HUES64 (cell line): Measurements from ENCODE around the gene PCSK7. TPM values are rescaled to one million over a fixed set of nuclear protein-coding genes. Genes with fewer than 3 reads are reported as not detected.
A peak's percentile ranks its signal among the peaks of the same experiment; 100 is the strongest.
"Not testable (repeated sequence)": the region's sequence is repeated elsewhere in the genome, so short reads cannot be mapped to it uniquely, and the experiment has no call there.

Source experiments
- H3K27ac ChIP-seq: 2 replicates; pipeline ENCODE4 v1.7.0; 2013; ENCODE audit warnings: low read depth, low read length, inconsistent platforms
- H3K27me3 ChIP-seq: 2 replicates; pipeline ENCODE4 v1.6.1; 2013; ENCODE audit warnings: mild to moderate bottlenecking, low read length; ENCODE audit not compliant: insufficient read depth
- H3K36me3 ChIP-seq: 2 replicates; pipeline ENCODE4 v1.6.1; 2013; ENCODE audit warnings: mild to moderate bottlenecking, low read length; ENCODE audit not compliant: insufficient read depth
- H3K4me1 ChIP-seq: 2 replicates; pipeline ENCODE4 v1.6.1; 2013; ENCODE audit warnings: mild to moderate bottlenecking, low read length, moderate library complexity; ENCODE audit not compliant: insufficient read depth
- H3K4me3 ChIP-seq: 2 replicates; pipeline ENCODE4 v1.5.1; 2013; ENCODE audit warnings: mild to moderate bottlenecking, low read length, moderate library complexity
- H3K9ac ChIP-seq: 2 replicates; pipeline ENCODE4 v1.6.1; 2013; ENCODE audit warnings: mild to moderate bottlenecking, low read depth, low read length
- H3K9me3 ChIP-seq: 2 replicates; pipeline ENCODE4 v1.6.1; 2013; ENCODE audit warnings: low read depth, low read length; ENCODE audit not compliant: insufficient read depth
- WGBS: fragments of 150-250, 120-280 bp; methylation state at CpG from one replicate; pipeline ENCODE4 v1.1.7; 2013; ENCODE audit warnings: missing lambda C conversion rate; 5-methylcytosine and 5-hydroxymethylcytosine counted together
- polyA plus RNA-seq, 2 experiments: library from polyadenylated mRNA; stranded (reverse); fragments of 50-300 nt; gene quantifications; one replicate each; pipeline ENCODE4 v1.2.3, GENCODE V29; 2013

PCSK7 gene, protein sequence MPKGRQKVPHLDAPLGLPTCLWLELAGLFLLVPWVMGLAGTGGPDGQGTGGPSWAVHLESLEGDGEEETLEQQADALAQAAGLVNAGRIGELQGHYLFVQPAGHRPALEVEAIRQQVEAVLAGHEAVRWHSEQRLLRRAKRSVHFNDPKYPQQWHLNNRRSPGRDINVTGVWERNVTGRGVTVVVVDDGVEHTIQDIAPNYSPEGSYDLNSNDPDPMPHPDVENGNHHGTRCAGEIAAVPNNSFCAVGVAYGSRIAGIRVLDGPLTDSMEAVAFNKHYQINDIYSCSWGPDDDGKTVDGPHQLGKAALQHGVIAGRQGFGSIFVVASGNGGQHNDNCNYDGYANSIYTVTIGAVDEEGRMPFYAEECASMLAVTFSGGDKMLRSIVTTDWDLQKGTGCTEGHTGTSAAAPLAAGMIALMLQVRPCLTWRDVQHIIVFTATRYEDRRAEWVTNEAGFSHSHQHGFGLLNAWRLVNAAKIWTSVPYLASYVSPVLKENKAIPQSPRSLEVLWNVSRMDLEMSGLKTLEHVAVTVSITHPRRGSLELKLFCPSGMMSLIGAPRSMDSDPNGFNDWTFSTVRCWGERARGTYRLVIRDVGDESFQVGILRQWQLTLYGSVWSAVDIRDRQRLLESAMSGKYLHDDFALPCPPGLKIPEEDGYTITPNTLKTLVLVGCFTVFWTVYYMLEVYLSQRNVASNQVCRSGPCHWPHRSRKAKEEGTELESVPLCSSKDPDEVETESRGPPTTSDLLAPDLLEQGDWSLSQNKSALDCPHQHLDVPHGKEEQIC
- polyA plus RNA-seq (2013, experiment 1 of 2): 18.9 TPM
- polyA plus RNA-seq (2013, experiment 2 of 2): 18.6 TPM

DNA sequence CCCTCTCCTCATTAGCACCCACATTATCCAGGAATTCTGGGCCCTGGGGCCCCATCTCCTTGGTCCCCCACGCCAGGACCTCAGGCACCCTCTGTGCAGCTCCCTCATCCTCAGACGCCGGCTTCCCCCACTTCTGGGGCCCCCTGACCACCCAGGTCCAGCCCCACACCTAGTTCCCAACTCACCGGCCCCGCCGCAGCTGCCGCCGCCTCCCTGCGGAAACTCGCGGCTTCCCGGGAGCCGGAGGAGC is at the start of gene PCSK7:
PCSK7 (minus strand) TSS at position 232 of the 250 bp plus-strand sequence. CDS start 2,229 bp downstream, outside the sequence.
- 0% methylated on average over 13 of the region's 13 CpGs for WGBS
- no peaks in the 10 kb centered on the region for H3K27me3 ChIP-seq

DNA sequence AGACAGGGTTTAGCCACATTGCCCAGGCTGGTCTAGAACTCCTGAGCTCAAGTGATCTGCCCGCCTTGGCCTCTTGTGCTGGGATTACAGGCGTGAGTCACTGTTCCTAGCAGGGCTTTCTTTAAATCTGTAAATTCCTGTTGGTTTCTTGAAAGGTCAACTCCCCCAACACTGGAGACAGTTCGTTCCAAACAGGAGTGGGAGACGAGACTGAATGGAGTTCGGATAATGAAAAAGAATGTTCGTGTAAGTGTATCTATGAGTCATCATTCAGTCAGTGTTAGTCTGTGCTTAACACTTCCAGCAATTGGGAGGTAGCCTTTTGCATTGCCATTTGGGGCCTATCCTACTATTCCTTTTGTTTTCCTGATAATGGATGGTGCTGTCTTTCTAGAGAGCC is 49.3 kb upstream of the PCSK7 start:
- H3K4me1 ChIP-seq: peaks cover 2% of the 10 kb centered on the region; the same call in 1 of the 2 replicates
- no peak overlapping the region for H3K9ac ChIP-seq
- H3K9me3 ChIP-seq: no peaks in the 10 kb centered on the region
- no peak overlapping the region; the same call in none of the 2 replicates for H3K27ac ChIP-seq
- H3K27me3 ChIP-seq: no peaks in the 10 kb centered on the region
- H3K4me3 ChIP-seq: no peak overlapping the region
- H3K36me3 ChIP-seq: peaks cover 64% of the 10 kb centered on the region
- WGBS: 84% methylated on average over 6 of the region's 6 CpGs

More for the DNA sequence above, at the start of gene PCSK7:
- H3K9me3 ChIP-seq: no peaks in the 10 kb centered on the region
- peak within 1 kb of the TSS; percentile 99 for H3K4me3 ChIP-seq
- peak within 1 kb of the TSS; percentile 86 for H3K9ac ChIP-seq
- peaks cover 16% of the 10 kb centered on the region for H3K4me1 ChIP-seq
- peak within 1 kb of the TSS; percentile 73; the same call in 1 of the 2 replicates for H3K27ac ChIP-seq
- peaks cover 42% of the 10 kb centered on the region for H3K36me3 ChIP-seq

DNA sequence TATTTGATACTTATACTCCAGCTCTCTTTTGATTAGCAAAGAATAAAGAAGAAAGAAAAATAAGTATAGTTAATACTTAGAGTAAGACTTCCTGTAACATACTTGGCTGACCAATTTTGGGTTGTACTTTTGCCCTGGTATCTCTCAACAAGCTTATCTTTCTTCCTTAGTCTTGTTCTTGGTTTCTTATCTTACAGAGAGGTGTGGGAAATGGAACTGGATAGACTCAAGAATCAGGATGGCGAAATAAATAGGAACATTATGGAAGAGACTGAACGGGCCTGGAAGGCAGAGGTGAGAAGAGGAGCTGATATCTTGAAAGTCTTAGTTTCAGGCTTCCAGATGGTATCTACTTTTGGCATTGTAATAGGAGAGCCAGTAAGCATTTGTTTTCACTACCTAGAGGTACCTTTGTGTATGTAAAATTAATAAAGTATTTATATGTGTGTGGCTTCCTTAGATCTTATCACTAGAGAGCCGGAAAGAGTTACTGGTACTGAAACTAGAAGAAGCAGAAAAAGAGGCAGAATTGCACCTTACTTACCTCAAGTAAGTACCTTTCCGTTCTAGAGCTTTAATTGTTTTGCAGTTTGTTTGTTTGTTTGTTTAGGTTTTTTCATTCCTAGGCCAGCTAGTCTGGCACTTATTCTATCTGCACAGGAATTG is 48.0 kb upstream of the PCSK7 start:
- no peaks in the 10 kb centered on the region for H3K9me3 ChIP-seq
- no peaks in the 10 kb centered on the region for H3K27me3 ChIP-seq
- H3K36me3 ChIP-seq: peaks cover 60% of the 10 kb centered on the region
- H3K4me3 ChIP-seq: no peak overlapping the region
- WGBS: 93% methylated on average over 4 of the region's 4 CpGs
- peaks cover 2% of the 10 kb centered on the region; the same call in 1 of the 2 replicates for H3K4me1 ChIP-seq
- H3K27ac ChIP-seq: no peak overlapping the region
- no peak overlapping the region for H3K9ac ChIP-seq

DNA sequence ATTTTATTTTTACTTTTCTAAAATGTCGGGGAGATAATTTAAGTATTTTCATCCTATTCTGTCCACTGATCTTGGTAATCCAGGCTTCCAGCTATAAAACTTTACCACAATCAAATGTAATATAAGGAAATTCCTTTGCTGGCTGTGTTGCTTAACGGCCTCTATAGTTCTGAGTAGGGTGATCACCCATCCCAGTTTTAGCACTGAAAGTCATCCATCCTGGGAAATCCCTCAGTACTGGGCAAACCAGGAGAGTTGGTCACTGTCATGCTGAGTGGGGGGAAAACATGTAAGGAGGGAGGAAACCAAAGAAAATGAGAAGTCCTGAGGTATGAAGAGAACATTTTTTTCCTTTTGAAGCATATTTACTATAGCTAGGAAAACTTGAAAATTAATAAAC is 46.5 kb upstream of the PCSK7 start:
- Histone ChIP-seq H3K9ac (no peak overlapping the region), H3K27me3 (no peaks in the 10 kb centered on the region), H3K27ac (no peak overlapping the region), H3K4me3 (no peak overlapping the region), H3K36me3 (peaks cover 46% of the 10 kb centered on the region), H3K9me3 (no peaks in the 10 kb centered on the region), H3K4me1 (peaks cover 2% of the 10 kb centered on the region; the same call in 1 of the 2 replicates)
- 83% methylated on average over 1 of the region's 2 CpGs for WGBS

DNA sequence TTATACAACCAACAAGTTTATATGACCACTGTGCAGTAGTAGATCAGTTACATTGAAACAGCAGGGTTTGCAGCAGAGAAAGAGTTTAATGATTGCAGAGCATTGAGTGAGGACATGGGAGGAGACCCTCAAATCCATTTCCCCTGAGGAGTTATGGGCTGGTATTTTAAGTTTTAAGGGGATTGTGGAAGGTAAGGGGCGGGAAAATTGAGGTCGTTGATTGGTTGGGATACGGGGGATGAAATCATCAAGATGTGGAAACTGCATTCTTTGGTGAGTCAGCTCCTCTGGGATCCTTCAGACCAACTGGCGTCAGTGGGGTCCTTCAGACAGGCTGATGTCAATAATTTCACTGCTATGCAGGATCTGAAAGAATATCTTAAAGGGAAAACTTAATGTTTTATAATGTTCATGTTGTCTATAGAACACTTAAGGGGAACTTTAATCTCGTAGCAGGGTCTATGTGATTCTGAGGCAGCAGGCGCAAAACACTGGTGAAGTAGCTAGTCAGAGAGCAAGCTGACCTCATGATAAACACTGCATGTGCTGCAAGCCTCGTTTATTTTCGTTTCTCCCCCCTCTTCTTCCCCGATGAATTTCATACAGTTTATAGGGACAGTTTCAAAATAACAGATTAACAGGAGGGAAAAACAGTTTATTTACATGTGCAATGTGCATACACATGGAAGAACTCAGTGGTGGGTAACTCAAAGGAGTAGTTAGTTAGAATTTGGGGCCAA is 41.8 kb upstream of the PCSK7 start:
- WGBS: 85% methylated on average over 9 of the region's 9 CpGs
- Histone ChIP-seq H3K9me3 (no peaks in the 10 kb centered on the region; the same call in 1 of the 2 replicates), H3K27ac (no peak overlapping the region), H3K9ac (no peak overlapping the region), H3K36me3 (peaks cover 9% of the 10 kb centered on the region), H3K4me3 (no peak overlapping the region), H3K4me1 (no peaks in the 10 kb centered on the region; the same call in 1 of the 2 replicates), H3K27me3 (no peaks in the 10 kb centered on the region)

DNA sequence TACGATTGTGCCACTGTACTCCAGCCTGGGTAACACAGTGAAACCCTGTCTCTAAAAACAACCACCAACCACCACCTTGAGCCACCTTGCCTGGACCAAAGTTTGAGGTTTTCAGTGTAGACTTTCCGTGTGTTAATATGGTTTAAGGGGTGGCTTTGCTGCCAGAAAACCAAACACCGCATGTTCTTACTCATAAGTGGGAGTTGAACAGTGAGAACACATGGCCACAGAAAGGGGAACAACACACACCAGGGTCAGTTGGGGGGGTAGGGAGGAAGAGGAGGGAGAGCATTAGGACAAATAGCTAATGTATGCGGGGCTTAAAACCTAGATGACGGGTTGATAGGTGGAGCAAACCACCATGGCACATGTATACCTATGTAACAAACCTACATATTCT is 40.3 kb upstream of the PCSK7 start:
- H3K27ac ChIP-seq, H3K9ac ChIP-seq, H3K27me3 ChIP-seq, H3K36me3 ChIP-seq, H3K9me3 ChIP-seq, H3K4me1 ChIP-seq, H3K4me3 ChIP-seq: not testable (repeated sequence)
- WGBS: 98% methylated on average over 5 of the region's 5 CpGs

DNA sequence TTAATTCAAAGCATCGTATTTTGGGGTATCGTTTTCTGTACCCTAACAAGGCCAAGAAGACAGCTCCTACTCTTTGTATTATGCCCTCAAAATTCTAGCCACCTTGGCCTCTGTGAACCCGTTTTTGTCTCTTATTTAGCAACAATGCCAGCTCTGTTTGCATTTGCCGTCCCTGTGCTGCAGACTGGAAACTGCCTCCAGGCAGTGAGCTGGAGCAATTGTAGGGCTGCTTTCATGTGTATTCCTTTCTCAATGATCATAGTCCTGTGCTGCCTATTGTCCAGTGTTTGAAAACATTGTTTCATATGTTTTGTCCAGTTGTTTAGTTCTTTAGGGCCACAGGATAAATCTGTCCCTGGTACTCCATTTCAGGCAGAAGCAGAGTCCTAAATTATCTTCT is 39.3 kb upstream of the PCSK7 start:
- H3K9ac ChIP-seq: no peak overlapping the region
- no peak overlapping the region for H3K27ac ChIP-seq
- WGBS: 83% methylated on average over 4 of the region's 4 CpGs
- no peaks in the 10 kb centered on the region; the same call in 1 of the 2 replicates for H3K9me3 ChIP-seq
- H3K4me3 ChIP-seq: no peak overlapping the region
- peaks cover 9% of the 10 kb centered on the region for H3K36me3 ChIP-seq
- no peaks in the 10 kb centered on the region; the same call in 1 of the 2 replicates for H3K4me1 ChIP-seq
- H3K27me3 ChIP-seq: no peaks in the 10 kb centered on the region

DNA sequence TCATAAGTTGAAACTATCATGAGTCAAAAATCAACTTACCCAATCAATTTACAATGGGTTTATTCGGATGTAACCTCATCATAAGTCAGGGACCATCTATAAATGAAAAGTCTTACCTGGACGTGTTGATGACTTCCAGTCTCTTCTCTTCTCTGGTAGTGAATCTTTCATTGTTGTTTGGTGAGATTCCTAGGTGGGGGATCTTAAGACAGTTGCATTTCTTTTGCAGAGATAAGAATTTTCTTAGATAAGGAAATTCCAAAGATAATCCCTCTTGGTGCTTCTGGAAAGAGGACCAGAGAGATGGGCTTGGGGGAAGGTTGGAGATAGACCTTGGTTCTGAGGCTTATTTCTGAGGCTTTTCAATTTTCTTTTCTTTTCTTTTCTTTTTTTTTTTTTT is 38.0 kb upstream of the PCSK7 start:
- no peaks in the 10 kb centered on the region; the same call in 1 of the 2 replicates for H3K9me3 ChIP-seq
- H3K4me1 ChIP-seq: no peaks in the 10 kb centered on the region; the same call in 1 of the 2 replicates
- no peak overlapping the region for H3K9ac ChIP-seq
- H3K36me3 ChIP-seq: no peaks in the 10 kb centered on the region; the same call in 1 of the 2 replicates
- 83% methylated on average over 2 of the region's 2 CpGs for WGBS
- no peak overlapping the region for H3K27ac ChIP-seq
- no peaks in the 10 kb centered on the region for H3K27me3 ChIP-seq
- H3K4me3 ChIP-seq: no peak overlapping the region

DNA sequence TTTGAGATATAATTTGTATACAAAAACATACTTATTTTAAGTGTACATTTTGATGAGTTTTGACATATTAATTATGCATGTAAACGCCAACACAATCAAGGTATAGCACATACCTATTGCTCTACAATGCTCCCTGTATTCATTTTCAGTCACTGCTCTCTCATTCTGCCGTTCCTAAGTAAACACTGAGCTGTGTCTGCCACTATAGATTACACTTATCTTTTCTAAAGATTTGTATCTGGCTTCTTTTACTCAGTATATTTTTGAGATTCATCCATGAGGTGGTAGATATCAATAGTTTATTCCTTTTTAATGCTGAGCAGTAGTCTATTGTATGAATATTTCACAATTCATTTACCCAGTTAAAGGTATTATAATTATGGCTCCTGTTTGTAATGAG is 33.9 kb upstream of the PCSK7 start:
- H3K9me3 ChIP-seq: no peaks in the 10 kb centered on the region
- no peak overlapping the region for H3K27ac ChIP-seq
- WGBS: 82% methylated on average over 2 of the region's 2 CpGs
- no peaks in the 10 kb centered on the region for H3K4me1 ChIP-seq
- H3K27me3 ChIP-seq: no peaks in the 10 kb centered on the region
- no peak overlapping the region for H3K4me3 ChIP-seq
- H3K36me3 ChIP-seq: peaks cover 18% of the 10 kb centered on the region
- no peak overlapping the region for H3K9ac ChIP-seq

DNA sequence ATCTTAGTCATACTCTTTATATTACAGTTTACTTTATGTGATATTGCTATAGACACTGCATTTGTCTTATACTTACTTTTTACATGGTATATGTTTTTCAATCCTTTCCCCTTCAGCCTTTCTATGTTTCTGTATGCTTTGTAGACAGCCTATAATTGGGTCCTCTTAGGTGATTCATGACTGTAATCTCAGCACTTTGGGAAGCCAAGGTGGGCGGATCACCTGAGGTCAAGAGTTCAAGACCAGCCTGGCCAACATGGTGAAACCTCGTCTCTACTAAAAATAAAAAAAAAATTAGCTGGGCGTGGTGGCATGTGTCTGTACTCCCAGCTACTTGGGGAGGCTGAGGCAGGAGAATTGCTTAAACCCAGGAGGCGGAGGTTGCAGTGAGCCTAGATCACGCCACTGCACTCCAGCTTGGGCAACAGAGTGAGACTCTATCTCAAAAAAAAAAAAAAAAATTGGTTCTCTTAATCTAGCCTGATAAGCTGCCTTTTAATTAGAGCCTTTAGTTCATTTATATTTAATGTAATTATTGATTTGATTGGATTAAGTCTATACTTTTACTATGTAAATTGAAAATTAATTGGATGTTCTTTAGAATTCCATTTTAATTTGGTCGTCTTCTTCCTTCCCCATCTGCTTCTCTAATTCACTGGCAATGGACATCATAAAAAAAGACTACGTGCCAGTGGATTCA is 32.9 kb upstream of the PCSK7 start:
- H3K4me1 ChIP-seq, H3K9ac ChIP-seq, H3K27me3 ChIP-seq, H3K9me3 ChIP-seq, H3K27ac ChIP-seq, H3K4me3 ChIP-seq: not testable (repeated sequence)
- 95% methylated on average over 7 of the region's 7 CpGs for WGBS
- peaks cover 23% of the 10 kb centered on the region for H3K36me3 ChIP-seq
